MCF 10A (cell line): ENCODE data around the gene AP1M2. TPM values are rescaled to one million over a fixed set of nuclear protein-coding genes. Genes with fewer than 3 reads are reported as not detected.
A peak's percentile ranks its signal among the peaks of the same experiment; 100 is the strongest.

Source experiments
- BruUV-seq: library from RNA; stranded (reverse); fragments of 400-500 nt; replicated peaks from 2 replicates; lab custom pipeline; 2021; lab: Mats Ljungman, UMichigan
- CTCF ChIA-PET: fragments of 300-600 bp; sonication (Branson Sonifier 250); formaldehyde crosslinking; extraction: SDS; loops from one replicate; lab custom pipeline; 2021; ENCODE audit warnings: antibody characterized with exemption, inconsistent platforms; lab: Yijun Ruan, JAX
- POLR2A ChIA-PET: fragments of 300-600, 350-650 bp; sonication (Branson Sonifier 250); formaldehyde crosslinking; extraction: SDS; loops from one replicate; lab custom pipeline; 2020; ENCODE audit warnings: antibody characterized with exemption, inconsistent platforms; lab: Yijun Ruan, JAX
- DNase-seq: peaks from one replicate; pipeline ENCODE4 v3.0.0-alpha.2; 2018; ENCODE audit not compliant: unreplicated experiment
- H3K27ac Mint-ChIP-seq: one replicate; pipeline ENCODE4 v1.8.0; 2022; ENCODE audit warnings: mild to moderate bottlenecking, low read depth, mixed read lengths; ENCODE audit not compliant: unreplicated experiment
- H3K27me3 Mint-ChIP-seq: one replicate; pipeline ENCODE4 v1.8.0; 2022; ENCODE audit warnings: mixed read lengths; ENCODE audit not compliant: insufficient read depth, unreplicated experiment
- H3K36me3 Mint-ChIP-seq: one replicate; pipeline ENCODE4 v1.8.0; 2022; ENCODE audit warnings: mild to moderate bottlenecking, moderate library complexity, mixed read lengths; ENCODE audit not compliant: insufficient read depth, unreplicated experiment
- H3K4me1 Mint-ChIP-seq: one replicate; pipeline ENCODE4 v1.8.0; 2022; ENCODE audit warnings: mixed read lengths; ENCODE audit not compliant: insufficient read depth, unreplicated experiment
- H3K4me3 Mint-ChIP-seq: one replicate; pipeline ENCODE4 v1.8.0; 2022; ENCODE audit warnings: mild to moderate bottlenecking, moderate library complexity, mixed read lengths; ENCODE audit not compliant: unreplicated experiment
- H3K9me3 Mint-ChIP-seq: one replicate; pipeline ENCODE4 v1.8.0; 2022; ENCODE audit warnings: mixed read lengths; ENCODE audit not compliant: unreplicated experiment
- intact Hi-C: fragments of 100-400 bp; cut with micrococcal nuclease; formaldehyde crosslinking; loops from 2 replicates; pipeline ENCODE4 v1.14.1; 2022
- total RNA-seq: library from RNA; stranded (reverse); gene quantifications from 2 replicates; pipeline ENCODE4 v1.2.3, GENCODE V29; 2022
- TF ChIP-seq, protein P1 (sequence below): fragments of 200-600 bp; IDR thresholded peaks from one replicate; pipeline ENCODE4 v1.8.0; 2022; ENCODE audit warnings: antibody characterized with exemption, mild to moderate bottlenecking; ENCODE audit not compliant: unreplicated experiment

AP1M2 gene
- total RNA-seq, 1 experiment from 2014 or later: 6.1 TPM

DNA sequence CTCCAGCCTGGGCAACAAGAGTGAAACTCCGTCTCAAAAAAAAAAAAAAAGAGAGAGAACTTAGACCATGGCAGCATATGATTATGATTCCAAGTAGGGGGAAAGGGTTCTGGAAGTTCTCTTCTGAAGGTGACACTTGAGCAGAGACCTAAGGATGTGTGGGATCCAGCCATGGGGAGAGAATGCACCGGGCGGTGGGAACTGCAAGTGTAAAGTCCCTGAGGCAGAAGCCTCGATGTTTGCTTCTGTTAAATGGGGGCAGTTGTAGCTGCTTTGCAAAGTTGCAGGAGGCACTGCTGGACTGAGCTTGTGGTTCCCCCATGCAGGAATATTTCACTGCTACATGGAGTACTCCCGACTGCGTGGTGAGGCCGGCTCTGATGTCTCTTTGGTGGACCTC is 47.3 kb upstream of the AP1M2 start:
- CTCF ChIA-PET: interaction anchor here (0.8 kb wide), 2 partner anchors 10 to 47 kb away, joined by 3 read pairs; no protein-coding TSS in a partner anchor
- TF ChIP-seq, protein P1, sequence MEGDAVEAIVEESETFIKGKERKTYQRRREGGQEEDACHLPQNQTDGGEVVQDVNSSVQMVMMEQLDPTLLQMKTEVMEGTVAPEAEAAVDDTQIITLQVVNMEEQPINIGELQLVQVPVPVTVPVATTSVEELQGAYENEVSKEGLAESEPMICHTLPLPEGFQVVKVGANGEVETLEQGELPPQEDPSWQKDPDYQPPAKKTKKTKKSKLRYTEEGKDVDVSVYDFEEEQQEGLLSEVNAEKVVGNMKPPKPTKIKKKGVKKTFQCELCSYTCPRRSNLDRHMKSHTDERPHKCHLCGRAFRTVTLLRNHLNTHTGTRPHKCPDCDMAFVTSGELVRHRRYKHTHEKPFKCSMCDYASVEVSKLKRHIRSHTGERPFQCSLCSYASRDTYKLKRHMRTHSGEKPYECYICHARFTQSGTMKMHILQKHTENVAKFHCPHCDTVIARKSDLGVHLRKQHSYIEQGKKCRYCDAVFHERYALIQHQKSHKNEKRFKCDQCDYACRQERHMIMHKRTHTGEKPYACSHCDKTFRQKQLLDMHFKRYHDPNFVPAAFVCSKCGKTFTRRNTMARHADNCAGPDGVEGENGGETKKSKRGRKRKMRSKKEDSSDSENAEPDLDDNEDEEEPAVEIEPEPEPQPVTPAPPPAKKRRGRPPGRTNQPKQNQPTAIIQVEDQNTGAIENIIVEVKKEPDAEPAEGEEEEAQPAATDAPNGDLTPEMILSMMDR: no peak
- intact Hi-C loops: no loop called here
- Mint-ChIP-seq H3K4me3 (no peak overlapping the region), H3K9me3 (no peaks in the 10 kb centered on the region), H3K4me1 (no peaks in the 10 kb centered on the region), H3K36me3 (peaks cover 4% of the 10 kb centered on the region), H3K27ac (no peak overlapping the region), H3K27me3 (no peaks in the 10 kb centered on the region)
- POLR2A ChIA-PET: no interaction called here
- no TSS peak for BruUV-seq
- no peak for DNase-seq

DNA sequence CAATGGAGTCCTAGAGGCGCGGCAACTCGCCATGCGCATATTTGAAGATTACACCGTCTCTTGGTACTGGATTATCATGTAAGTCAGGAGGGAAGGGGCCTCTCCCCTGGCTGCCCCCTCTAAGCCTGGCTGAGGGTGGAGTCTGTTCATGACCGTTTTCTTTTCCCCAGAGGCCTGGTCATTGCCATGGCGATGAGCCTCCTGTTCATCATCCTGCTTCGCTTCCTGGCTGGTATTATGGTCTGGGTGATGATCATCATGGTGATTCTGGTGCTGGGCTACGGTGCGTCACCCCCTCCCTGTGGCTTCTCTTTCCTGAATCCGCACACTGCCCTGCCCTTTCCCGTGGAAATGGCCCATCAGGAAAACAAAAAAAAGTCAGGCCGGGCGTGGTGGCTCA is 44.8 kb upstream of the AP1M2 start:
- no TSS peak for BruUV-seq
- Mint-ChIP-seq H3K4me3 (no peak overlapping the region), H3K4me1 (no peaks in the 10 kb centered on the region), H3K36me3 (no peaks in the 10 kb centered on the region), H3K27ac (no peak overlapping the region), H3K27me3 (no peaks in the 10 kb centered on the region), H3K9me3 (no peaks in the 10 kb centered on the region)
- TF ChIP-seq, protein P1: no peak
- DNase-seq: no peak
- ChIA-PET POLR2A (no interaction called here), CTCF (no interaction called here)
- intact Hi-C loops: no loop called here

DNA sequence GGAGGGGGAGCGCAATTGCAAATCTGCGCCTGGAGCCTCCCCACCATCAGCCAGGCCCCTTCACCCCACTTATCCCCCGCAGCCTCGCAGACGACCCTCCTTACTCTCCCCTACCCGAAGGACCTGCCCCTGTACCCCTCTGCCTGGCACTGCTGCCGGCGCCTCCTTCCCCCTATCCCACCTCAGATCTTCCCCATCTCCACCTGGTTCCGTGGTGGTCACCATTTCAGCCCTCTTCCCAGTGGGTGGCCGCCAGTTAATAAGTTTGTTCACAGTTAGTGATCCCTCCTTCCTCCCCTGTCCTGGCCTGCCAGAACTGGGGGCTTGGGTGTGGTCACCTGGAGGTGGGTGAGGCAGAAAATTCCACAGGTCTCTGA is 38.6 kb upstream of the AP1M2 start:
- Mint-ChIP-seq H3K27ac (no peak overlapping the region), H3K27me3 (no peaks in the 10 kb centered on the region), H3K36me3 (no peaks in the 10 kb centered on the region), H3K9me3 (no peaks in the 10 kb centered on the region), H3K4me3 (peak overlapping the region; percentile 69), H3K4me1 (peaks cover 4% of the 10 kb centered on the region)
- CTCF ChIA-PET: interaction anchor here (0.6 to 1.6 kb wide), 2 partner anchors 19 to 300 kb away, joined by 3 to 6 read pairs; no protein-coding TSS in a partner anchor
- POLR2A ChIA-PET: interaction anchor here (0.7 to 1.2 kb wide), 2 partner anchors 22 to 113 kb away, joined by 3 to 5 read pairs; no protein-coding TSS in a partner anchor
- DNase-seq: no peak
- TF ChIP-seq, protein P1: no peak
- BruUV-seq: no TSS peak
- intact Hi-C loops: no loop called here

DNA sequence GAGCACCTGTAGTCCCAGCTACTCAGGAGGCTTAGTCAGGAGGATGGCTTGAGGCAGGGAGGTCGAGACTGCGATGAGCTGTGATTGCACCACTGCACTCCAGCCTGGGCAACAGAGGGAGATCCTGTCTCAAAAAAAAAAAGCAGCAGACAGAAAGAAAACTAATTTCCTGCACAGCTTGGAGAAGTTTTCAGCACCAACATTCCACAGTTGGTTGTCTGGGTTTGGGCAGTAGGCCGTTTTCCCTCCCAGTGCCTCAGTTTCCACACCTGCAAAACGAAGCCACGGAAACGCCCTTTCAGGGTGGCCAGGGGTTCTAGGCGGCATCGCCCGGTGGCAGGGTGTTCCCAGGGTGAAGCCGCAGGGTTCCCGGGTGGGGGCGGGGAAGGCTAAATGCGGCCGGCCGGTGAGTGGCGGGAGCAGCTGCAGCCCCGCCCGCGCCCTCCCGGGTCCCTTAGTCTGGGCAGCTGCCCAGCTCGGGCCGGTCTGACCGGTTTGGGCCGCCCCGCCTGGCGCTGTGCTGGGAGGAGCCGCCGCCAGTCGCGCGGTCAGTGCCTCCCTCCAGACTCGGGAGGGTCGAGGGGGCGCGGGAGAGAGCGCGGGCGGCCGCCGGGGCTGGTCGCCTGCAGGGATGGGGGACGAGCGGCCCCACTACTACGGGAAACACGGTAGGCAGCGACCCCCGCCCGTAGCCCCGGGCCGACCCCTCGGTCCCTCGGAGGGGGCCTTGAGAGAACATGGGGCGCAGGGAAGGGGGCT is 38.1 kb upstream of the AP1M2 start, which contains the start of gene SLC44A2:
Gene SLC44A2 (plus strand): TSS at position 551 of the 759 bp plus-strand sequence. CDS start 81 bp downstream, at position 632.
- intact Hi-C loops: no loop called here
- POLR2A ChIA-PET: interaction anchor here (0.6 to 1.2 kb wide), 3 partner anchors 19 to 27 kb away, joined by 3 to 5 read pairs (median 3); no protein-coding TSS in a partner anchor
- TF ChIP-seq, protein P1: no peak
- Mint-ChIP-seq H3K36me3 (no peaks in the 10 kb centered on the region), H3K27me3 (no peaks in the 10 kb centered on the region), H3K9me3 (no peaks in the 10 kb centered on the region), H3K4me1 (peaks cover 4% of the 10 kb centered on the region), H3K27ac (peak within 1 kb of the TSS; percentile 31), H3K4me3 (peak within 1 kb of the TSS; percentile 69)
- no TSS peak for BruUV-seq
- CTCF ChIA-PET: interaction anchor here (0.6 to 1.9 kb wide), 3 partner anchors 22 to 299 kb away, joined by 3 to 4 read pairs (median 4); no protein-coding TSS in a partner anchor
- DNase-seq: peak; percentile 56
